NK-92 (cell line): ENCODE results near the gene NLRC5.

Experiments
- DNase-seq: peaks from one replicate; lab custom pipeline; 2025; ENCODE audit not compliant: unreplicated experiment; lab: John Stamatoyannopoulos, UW

The NLRC5 gene, protein sequence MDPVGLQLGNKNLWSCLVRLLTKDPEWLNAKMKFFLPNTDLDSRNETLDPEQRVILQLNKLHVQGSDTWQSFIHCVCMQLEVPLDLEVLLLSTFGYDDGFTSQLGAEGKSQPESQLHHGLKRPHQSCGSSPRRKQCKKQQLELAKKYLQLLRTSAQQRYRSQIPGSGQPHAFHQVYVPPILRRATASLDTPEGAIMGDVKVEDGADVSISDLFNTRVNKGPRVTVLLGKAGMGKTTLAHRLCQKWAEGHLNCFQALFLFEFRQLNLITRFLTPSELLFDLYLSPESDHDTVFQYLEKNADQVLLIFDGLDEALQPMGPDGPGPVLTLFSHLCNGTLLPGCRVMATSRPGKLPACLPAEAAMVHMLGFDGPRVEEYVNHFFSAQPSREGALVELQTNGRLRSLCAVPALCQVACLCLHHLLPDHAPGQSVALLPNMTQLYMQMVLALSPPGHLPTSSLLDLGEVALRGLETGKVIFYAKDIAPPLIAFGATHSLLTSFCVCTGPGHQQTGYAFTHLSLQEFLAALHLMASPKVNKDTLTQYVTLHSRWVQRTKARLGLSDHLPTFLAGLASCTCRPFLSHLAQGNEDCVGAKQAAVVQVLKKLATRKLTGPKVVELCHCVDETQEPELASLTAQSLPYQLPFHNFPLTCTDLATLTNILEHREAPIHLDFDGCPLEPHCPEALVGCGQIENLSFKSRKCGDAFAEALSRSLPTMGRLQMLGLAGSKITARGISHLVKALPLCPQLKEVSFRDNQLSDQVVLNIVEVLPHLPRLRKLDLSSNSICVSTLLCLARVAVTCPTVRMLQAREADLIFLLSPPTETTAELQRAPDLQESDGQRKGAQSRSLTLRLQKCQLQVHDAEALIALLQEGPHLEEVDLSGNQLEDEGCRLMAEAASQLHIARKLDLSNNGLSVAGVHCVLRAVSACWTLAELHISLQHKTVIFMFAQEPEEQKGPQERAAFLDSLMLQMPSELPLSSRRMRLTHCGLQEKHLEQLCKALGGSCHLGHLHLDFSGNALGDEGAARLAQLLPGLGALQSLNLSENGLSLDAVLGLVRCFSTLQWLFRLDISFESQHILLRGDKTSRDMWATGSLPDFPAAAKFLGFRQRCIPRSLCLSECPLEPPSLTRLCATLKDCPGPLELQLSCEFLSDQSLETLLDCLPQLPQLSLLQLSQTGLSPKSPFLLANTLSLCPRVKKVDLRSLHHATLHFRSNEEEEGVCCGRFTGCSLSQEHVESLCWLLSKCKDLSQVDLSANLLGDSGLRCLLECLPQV (N-terminal part only)

DNA sequence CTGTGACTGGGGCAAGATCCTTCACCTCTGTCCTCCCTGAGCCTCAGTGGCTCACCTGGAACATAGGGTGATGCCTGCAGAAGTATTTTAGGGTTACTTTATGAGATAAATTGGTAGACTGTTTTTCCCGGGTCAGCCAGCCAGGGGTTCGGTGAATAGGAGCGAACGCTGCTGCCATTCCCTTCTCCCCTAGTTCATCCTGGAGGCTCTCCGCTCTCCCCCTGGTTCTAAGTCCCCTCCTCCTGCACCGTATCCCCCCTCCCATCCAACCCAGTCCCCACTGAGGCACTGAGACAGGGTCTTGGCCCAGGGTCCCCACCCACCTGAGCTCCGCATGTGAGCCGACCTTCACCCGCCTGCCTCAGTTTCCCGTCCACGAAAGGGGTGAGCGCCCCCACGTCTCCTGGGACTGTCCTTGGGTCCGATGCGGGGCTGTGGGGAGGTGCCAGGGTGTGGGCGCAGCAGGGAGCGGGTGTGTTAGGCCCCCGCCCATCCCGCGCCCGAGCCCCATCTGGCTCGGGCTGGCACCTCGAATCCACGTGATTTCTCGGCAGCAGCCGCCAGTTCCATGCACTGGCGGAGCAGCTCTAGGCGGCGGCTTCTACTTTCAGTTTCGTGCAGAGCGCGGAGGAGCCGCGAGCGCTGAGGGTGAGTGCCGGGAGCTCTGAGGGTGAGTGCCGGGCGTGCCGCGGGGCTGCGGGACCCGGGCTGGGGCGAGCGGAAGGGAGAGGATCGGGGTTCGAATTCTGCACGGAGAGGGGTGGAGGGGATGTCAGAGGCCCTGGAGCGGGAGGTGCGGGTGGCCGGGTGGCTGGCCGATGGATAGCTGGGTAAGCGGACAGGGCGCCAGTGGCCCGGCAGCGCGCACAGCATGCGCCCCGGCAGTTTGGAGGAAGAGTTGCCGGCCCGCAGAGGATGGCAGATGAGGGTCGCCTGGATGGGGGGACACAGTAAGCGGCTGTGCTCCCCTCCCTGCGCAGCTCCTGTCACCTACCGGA, at the start of gene NLRC5:
Gene NLRC5, plus strand, starts transcription at position 610 of the 998 bp plus-strand sequence. CDS start 31,156 bp downstream, outside the sequence.
- DNase-seq: peak; percentile 45

DNA sequence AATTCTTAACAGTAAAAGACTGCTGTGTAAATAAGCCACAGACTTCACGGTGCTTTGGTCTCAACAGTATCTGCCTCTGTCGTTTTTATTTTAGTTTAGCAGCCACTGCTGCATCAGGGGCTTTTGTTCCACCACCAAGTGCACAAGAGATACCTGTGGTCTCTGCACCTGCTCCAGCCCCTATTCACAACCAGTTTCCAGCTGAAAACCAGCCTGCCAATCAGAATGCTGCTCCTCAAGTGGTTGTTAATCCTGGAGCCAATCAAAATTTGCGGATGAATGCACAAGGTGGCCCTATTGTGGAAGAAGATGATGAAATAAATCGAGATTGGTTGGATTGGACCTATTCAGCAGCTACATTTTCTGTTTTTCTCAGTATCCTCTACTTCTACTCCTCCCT, 49.6 kb upstream of the NLRC5 start:
- no peak for DNase-seq

DNA sequence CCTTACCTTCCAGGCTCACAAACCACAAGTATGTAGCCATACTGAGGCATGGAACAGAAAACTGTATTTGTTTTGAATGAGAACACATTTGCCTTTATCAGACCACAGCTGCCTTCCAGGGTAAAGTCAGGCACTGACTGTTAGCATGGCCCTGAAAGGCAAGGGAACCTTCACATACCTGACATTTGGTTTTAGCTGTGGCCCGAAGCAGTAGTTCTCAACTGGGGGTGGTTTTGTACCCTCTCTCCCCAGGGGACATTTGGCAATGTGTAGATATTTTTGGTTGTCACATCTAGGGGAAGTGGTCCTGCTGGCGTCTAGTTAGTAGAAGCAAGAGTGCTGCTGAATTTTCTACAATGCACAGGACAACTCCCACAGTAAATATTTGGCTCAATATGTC, 48.3 kb upstream of the NLRC5 start:
- no peak for DNase-seq

DNA sequence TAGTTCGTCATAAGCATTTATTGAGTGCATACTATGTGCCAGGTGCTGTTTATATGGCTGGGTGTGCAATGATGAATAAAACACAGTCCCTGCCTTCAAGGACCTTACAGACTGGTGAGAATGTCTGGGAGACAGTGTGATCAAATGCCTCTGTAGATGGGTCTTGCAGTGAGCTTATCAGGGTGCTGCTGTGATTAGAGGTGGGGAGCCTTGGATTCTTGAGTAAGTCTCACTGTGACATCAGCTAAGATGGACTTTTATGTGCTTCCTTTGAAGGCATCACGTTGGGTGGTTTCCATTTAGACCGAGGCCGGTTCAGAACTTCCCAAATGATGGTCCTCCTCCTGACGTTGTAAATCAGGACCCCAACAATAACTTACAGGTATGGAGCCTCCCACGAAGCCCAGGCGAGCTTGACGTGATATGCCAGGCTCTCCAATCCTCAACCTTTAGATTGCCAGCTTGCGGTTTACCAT, 47.5 kb upstream of the NLRC5 start:
- no peak for DNase-seq

DNA sequence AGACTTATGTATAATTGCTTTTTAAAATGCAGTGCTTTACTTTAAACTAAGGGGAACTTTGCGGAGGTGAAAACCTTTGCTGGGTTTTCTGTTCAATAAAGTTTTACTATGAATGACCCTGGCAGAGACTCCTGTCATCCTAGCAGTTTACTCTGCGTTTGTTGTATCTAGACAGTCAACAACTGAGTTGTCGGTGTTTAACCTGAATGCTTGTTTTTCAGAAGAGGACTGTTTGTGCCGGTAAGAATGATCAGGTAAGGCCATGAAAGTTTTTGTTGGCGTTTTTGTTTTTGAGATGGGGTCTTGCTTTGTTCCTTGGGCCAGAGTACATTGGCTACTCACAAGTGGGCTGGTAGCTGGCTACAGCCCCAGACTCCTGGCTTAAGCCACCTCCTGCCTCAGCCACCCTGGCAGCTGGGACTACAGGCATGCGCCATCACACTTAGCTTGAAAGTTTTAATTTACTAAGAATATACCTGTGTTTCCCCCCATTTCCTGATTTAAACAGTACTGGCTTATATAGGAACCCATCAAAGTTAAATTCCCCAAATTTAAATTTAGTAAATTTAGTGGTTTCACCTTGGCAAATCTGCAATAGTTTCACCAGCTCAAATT, 45.5 kb upstream of the NLRC5 start:
- no peak for DNase-seq

DNA sequence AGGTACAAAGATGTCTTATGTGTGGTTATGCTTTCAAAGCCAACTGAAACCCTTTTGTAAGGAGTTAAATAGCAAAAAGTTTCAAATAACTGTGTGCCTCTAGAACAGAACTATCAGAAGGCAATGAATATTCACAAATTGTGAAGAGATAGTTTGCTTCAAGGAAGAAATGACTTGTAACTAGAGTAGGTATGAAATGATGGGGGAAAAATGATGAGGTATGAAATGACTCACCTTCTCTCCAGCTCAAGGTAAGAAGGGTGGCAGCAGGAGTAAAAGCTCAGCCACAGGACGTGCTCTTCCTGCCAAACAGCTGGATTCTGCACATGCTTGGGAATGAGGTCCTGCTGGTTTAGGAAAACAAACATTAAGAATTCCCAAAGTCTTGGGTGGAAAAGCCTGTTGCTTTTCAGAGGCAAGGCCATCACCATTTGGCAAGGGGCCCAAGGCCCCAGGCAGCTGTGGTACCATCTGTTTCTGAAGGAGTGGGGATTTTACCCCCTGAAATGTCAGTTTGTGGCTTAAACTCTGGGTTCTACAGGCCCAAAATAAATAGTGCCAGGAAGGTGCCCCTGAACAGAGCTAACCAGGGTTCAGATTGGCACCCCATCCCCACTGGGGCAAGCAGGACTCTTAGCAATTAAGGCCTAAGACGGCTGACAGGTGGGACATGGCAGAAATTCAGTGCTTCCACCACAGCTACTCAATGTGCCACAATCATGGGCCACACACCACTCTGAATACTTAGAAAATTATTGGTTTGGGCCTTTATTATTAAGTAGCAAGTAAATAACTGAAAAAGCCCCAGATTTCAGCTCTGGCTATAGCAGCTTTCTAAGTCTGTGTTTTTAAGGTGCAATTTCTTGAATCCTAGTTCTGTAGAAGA, 44.2 kb upstream of the NLRC5 start:
- no peak for DNase-seq

DNA sequence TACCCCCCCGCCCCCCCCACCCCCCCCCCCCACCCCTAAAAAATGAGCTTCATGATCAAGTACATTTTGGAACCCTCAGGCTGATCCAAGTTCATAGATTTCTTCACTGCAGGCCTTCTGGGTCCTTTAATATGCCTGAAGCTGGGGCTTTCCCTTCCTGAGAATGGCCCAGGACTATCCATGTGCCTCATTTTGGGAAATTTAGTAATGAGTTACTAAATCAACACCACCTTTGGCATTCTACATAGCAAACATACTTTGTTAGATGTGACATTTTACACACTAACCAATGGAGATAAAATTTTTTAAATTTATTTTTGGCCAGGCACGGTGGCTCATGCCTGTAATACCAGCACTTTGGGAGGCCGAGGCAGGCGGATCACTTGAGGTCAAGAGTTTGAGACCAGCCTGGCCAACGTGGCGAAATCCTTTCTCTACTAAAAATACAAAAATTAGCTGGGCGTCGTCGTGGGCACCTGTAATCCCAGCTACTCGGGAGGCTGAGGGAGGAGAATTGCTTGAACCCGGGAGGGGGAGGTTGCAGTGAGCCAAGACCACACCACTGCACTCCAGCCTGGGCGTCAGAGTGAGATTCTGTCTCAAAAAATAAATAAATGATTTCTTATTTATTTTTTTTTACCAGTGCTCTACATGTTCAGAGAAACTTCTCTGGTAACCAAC, 43.4 kb upstream of the NLRC5 start:
- DNase-seq: no peak

DNA sequence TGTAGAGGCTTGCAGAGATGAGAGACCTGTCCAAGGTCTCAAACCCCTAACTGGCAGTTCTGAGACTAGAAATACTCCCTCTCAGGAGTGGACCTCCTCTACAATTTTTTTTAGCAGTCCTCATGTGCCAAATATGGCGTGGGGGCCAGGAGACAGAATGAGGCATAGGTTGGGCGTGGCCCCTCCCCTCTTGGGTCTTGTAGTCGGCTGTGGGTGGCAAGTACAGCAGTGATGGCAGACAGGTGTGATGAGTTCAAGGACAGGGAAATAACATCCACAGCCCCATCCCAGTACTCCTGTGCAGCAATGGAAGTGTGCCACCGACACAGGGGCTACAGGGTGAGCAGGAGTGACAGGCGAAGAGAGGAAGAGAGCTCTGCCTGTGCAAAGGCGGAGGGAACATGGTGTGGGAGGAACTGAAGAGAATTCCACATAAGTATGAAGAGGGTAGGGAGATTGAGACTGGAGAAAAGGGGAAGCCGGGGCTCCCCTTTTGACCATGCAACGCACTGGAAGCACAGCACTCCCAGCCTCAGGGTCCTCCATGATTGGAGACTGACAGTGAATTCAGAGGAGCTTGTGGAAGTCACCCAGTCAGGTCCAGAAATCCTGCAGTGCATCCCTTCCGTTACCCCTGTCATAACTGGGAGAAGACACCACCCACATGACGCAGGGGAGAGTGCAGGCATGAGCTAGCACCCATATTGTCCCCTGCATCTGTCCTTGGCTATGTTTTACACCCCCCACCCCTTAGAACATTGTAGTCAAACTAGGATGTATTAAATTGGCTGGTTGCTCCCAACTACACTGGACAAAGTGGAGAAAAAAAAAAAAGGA, 42.4 kb upstream of the NLRC5 start:
- no peak for DNase-seq

DNA sequence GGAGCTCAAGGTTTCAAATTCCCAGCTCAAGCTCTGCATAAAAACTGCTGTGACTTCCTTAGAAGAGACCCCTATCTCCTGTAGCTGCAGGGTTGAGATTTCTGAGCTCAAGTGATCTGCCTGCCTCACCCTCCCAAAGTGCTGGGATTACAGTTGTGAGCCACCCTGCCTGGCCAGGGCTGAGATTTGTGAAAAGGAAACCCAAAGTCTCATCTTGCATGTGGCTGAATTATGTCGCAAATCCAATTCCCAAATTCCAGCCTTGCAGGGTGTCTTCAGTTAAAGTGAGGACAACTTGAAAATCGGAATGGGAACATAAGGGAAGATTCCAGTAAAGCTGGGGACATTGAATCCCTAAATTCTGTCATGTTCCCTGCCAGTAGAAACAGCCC, 41.8 kb upstream of the NLRC5 start:
- no peak for DNase-seq

DNA sequence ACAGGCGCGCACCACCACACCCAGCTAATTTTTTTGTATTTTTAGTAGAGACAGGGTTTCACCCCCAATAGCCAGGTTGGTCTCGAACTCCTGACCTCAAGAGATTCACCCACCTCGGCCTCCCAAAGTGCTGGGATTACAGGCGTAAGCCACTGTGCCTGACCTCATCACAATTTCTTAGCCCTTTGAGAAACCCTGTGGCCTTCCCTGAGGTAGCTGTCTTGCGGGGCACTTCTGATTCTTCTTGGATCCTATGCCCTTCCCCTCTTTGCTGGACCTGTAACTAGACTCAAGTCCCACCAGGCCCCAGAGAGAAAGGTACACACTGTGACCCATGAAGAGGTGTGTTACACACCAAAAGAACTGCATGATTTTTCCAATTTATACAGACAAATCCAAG, 41.1 kb upstream of the NLRC5 start:
- DNase-seq: no peak

DNA sequence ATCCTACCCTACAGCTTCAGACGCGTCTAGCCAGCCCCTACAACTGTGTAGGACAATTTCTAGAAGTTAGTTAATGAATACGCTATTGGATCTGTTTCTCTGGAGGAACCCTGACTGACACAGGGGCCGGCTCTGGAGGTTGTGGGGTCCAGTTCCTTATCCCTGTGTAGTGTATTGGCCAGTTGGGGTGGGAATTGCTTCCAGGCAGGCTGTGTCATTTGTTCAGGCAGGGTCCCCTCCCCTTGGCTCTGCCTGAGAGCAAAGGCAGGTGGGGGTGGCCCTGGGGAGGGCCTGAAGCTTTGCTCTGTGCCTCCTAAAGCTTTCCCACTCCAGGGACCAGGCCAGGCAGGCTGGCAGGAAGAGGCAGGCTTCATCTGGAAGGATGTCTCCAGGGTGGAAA, 39.3 kb upstream of the NLRC5 start:
- DNase-seq: no peak

DNA sequence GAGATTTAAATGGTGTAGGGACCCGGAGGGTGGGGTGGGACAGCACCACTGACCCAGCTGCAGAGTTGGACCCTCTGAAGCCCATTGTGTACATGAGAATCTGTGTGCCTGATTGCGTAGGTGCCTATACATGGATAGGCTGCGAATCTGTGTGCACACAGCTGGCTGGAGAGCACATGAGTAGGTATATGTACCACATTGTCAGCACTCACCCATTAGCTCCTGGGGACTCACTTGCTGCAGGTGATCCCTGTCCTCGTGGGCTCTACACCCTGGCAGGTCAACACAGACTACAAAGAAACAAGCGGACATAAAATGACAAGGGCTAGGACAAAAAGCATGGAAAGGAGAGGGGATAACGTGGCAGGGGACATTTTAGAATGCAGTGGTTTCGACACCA, 38.9 kb upstream of the NLRC5 start:
- no peak for DNase-seq

DNA sequence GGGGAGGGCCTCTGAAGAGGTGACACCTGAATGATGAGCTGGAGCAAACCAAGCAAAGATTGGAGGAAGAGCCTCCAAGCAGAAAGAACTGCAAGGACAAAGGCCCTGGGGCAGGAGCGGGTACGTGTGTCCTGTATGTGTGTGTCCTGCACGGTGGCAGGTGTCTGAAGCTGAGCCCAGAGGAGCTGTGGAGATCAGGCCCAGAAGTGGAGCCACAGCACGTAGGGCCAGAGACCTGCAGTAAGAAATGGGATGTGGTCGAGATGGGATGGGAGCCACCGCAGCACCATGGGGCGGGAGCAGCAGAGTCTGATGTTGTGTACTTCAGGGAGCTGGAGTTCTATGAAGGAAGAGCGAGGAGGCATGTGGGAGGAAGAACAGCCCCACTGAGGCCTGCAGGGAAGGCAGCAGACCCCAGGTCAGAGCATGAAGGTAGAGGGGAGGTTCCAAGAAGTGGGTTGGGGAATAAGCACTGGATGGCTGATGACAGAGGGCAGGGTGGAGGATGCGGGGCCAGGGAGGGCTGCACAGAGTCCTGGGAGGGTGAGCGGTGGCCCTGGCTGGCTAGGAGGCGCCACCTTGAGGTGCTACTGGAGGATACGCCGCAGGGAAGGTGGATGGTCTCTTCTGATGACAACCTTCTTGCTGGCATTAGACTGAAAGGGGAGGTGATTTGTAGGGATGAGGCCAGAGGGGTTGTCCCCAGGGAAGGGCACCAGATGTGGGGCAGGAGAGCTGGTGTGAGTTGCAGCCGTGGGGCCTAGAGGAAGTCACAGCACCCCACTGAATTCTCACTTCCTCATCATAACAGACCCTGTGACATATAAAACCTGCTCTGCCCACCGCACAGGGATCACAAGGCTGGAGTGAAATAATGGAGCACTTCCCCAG, 38.2 kb upstream of the NLRC5 start:
- DNase-seq: no peak

DNA sequence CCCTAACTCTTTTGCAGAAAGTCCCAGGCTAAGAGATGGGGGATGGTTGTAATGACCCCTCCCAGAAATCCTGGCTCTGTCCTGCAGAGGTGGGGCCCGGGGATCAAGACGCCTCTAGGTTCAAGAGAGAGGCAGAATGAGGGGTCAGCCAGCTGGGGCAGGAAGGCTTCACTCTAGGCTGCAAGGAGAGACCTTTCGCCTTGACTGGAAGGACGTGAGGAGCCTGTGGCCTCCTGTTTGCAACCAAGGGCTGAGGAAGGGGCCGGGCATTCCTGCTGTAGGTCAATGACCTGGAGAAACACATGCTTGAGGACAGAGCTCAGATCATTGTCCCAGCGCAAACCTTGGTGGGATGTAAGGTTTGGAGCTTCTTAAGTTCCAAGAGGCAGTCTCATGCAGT, 36.4 kb upstream of the NLRC5 start:
- no peak for DNase-seq

DNA sequence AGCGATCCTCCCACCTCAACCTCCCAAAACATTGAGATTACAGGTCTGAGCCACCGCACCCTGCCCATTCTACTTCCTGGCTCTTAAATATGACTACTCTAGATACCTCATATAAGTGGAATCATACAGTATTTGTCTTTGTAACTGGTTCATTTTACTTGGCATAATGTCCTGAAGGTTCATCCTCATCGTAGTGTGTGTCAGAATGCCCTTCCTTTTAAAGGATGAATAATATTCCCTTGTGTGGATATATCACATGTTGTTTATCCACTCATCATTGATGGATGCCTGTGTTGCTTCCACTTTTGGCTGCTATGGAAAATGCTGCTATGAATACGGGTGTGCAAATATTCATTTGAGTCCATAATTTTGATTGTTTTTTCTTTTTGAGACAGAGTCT, 33.3 kb upstream of the NLRC5 start:
- no peak for DNase-seq

DNA sequence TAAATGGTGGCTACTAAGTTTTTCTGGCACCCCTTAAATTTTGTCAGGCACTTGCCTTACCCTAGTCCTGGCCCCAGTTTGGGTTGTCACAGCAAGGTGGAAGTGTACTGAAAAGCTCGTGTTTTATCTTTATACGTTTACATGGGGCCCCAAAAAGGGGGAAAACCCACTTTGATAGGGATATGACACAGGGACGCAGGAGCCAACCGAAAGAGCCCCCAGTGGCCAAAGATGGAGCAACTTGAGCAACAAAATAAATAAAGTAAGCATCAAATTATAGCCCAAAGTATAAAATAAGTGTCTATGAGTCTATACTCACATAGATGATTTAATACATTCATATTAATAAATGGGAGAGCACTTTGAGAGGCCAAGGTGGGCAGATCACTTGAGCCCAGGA, 32.6 kb upstream of the NLRC5 start:
- no peak for DNase-seq
